NCI-H69 (cell line): Measurements from ENCODE around the gene GLIS2.
"Not testable (repeated sequence)": the region's sequence is repeated elsewhere in the genome, so short reads cannot be mapped to it uniquely, and the experiment has no call there.

Experiments used
- DNase-seq: peaks from one replicate; lab custom pipeline; 2025; lab: John Stamatoyannopoulos, UW

The GLIS2 gene

GRCh38 chr16:4319454-4320421 is 3.9 kb downstream of the GLIS2 start:
- DNase-seq, result no peak

- DNase-seq, result no peak
Observed at GRCh38 chr16:4320571-4321137, 4.8 kb downstream of the GLIS2 start.

GRCh38 chr16:4321286-4322120 is 5.6 kb downstream of the GLIS2 start:
- DNase-seq, result no peak

- DNase-seq, result no peak
Observed at GRCh38 chr16:4322121-4323052, 6.5 kb downstream of the GLIS2 start.

GRCh38 chr16:4323071-4323844 is 7.4 kb downstream of the GLIS2 start:
- DNase-seq, result no peak

GRCh38 chr16:4323845-4324488 is 8.1 kb downstream of the GLIS2 start:
- peak; percentile 22 for DNase-seq

GRCh38 chr16:4324492-4325252 is 8.8 kb downstream of the GLIS2 start:
- no peak for DNase-seq

GRCh38 chr16:4325253-4325758 is 9.4 kb downstream of the GLIS2 start:
- no peak for DNase-seq

- peak; percentile 40 for DNase-seq
Observed at GRCh38 chr16:4327386-4328045, 11.6 kb downstream of the GLIS2 start.

GRCh38 chr16:4328046-4328781 is 12.3 kb downstream of the GLIS2 start:
- peak; percentile 38 for DNase-seq

GRCh38 chr16:4328782-4329775 is 13.2 kb downstream of the GLIS2 start:
- DNase-seq, result peak; percentile 29

GRCh38 chr16:4330277-4330874 is 14.5 kb downstream of the GLIS2 start:
- peak; percentile 67 for DNase-seq

- DNase-seq, result no peak
Observed at GRCh38 chr16:4332083-4332482, 16.2 kb downstream of the GLIS2 start.

- DNase-seq, result no peak
Observed at GRCh38 chr16:4332623-4333307, 16.9 kb downstream of the GLIS2 start.

GRCh38 chr16:4333308-4333638 is 17.4 kb downstream of the GLIS2 start:
- no peak for DNase-seq

GRCh38 chr16:4333714-4334113 is 17.8 kb downstream of the GLIS2 start:
- DNase-seq, result not testable (repeated sequence)
